Measurements from ENCODE around the gene PSME1. TPM values are rescaled to one million over a fixed set of nuclear protein-coding genes. Genes with fewer than 3 reads are reported as not detected.
A peak's percentile ranks its signal among the peaks of the same experiment; 100 is the strongest.

Gene PSME1
- total and polyA plus RNA-seq, 2 experiments from 2014 or later = 61.1 to 215 TPM

GRCh38 chr14:24160850-24161804 is 25.1 kb downstream of the PSME1 start, which contains the start of gene IRF9 (continued):
- TF ChIP-seq ZNF462 (CRISPR knock-in tag; IDR thresholded peaks at IDR 0.05) (no peak), EZH2phosphoT487 (IDR thresholded peaks at IDR 0.05; ENCODE audit: unreplicated experiment) (no peak), ETS1 (IDR thresholded peaks at IDR 0.05) (no peak), JUNB (IDR thresholded peaks at IDR 0.05; ENCODE audit: unreplicated experiment) (no peak)

- Mint-ChIP-seq H3K36me3 (ENCODE audit: low read depth) (peaks cover 55% of the 10 kb centered on the region), H3K9me3 (no peaks in the 10 kb centered on the region), H3K27ac (no peak overlapping the region), H3K4me3 (peak overlapping the region; percentile 69), H3K27me3 (ENCODE audit: insufficient read depth, low read depth, poor library complexity) (peaks cover 4% of the 10 kb centered on the region), H3K4me1 (peaks cover 9% of the 10 kb centered on the region)
- Histone ChIP-seq H3K4me3 (no peak overlapping the region), H3K79me2 (replicated peaks; ENCODE audit: insufficient read depth) (no peaks in the 10 kb centered on the region), H2AFZ (no peak overlapping the region), H3F3A (replicated peaks; ENCODE audit: low read depth) (peaks cover 12% of the 10 kb centered on the region; the same call in 1 of the 2 replicates), H3K27me3 (ENCODE audit: insufficient read depth) (no peaks in the 10 kb centered on the region), H3K4me1 (ENCODE audit: insufficient read depth) (peaks cover 11% of the 10 kb centered on the region), H4K20me1 (replicated peaks; ENCODE audit: insufficient read depth) (peaks cover 3% of the 10 kb centered on the region; the same call in 1 of the 2 replicates), H3K4me2 (no peak overlapping the region), H3K27ac (ENCODE audit: low read depth) (no peak overlapping the region), H3K9me2 (ENCODE audit: insufficient read depth) (no peaks in the 10 kb centered on the region), H3K36me3 (ENCODE audit: insufficient read depth) (0 out of 2 replicates have a peak, but pooled peaks cover 5% of the 10 kb centered on the region)
- DNase-seq (ENCODE audit: low spot score) (no peak), ATAC-seq (no peak)
- no peak for TF ChIP-seq JUNB (IDR thresholded peaks at IDR 0.05; ENCODE audit: unreplicated experiment)
- TF ChIP-seq POLR2AphosphoS5 (IDR thresholded peaks at IDR 0.05; ENCODE audit: low read depth) = no peak
- TF ChIP-seq ZNF114 (CRISPR knock-in tag; IDR thresholded peaks at IDR 0.05) = no peak
- TF ChIP-seq REST (IDR thresholded peaks at IDR 0.05; ENCODE audit: unreplicated experiment) = no peak
- TF ChIP-seq CREB1 (CRISPR knock-in tag; IDR thresholded peaks at IDR 0.05; ENCODE audit: low read depth) = no peak
- TF ChIP-seq NANOG (IDR thresholded peaks at IDR 0.05; ENCODE audit: borderline replicate concordance) = no peak
- TF ChIP-seq ZNF331 (CRISPR knock-in tag; IDR thresholded peaks at IDR 0.05; ENCODE audit: low read depth) = no peak
Measured at GRCh38 chr14:24162093-24162492, 26.1 kb downstream of the PSME1 start.
